HG02759 (cell line): Measurements from ENCODE around the gene SPECC1.
"Not testable (repeated sequence)": the region's sequence is repeated elsewhere in the genome, so short reads cannot be mapped to it uniquely, and the experiment has no call there.

Experiments
- ATAC-seq: cut with Tn5 transposase; IDR thresholded peaks from one replicate; pipeline ENCODE4 v1.9.1; 2021; ENCODE audit warnings: mild to moderate bottlenecking, moderate library complexity; ENCODE audit not compliant: unreplicated experiment

SPECC1 gene

GRCh38 chr17:20091174-20092029, 82.2 kb downstream of the SPECC1 start:
- no peak for ATAC-seq

- no peak for ATAC-seq
These were observed 83.2 kb downstream of the SPECC1 start for GRCh38 chr17:20092261-20092867.

- ATAC-seq: no peak
These were observed 83.9 kb downstream of the SPECC1 start for GRCh38 chr17:20092973-20093626.

GRCh38 chr17:20094777-20095176, 85.6 kb downstream of the SPECC1 start:
- ATAC-seq: no peak

GRCh38 chr17:20095336-20096080, 86.3 kb downstream of the SPECC1 start:
- ATAC-seq: no peak

- no peak for ATAC-seq
These were observed 87.3 kb downstream of the SPECC1 start for GRCh38 chr17:20096430-20096829.

GRCh38 chr17:20097330-20097729, 88.2 kb downstream of the SPECC1 start:
- no peak for ATAC-seq

- ATAC-seq: no peak
These were observed 89.2 kb downstream of the SPECC1 start for GRCh38 chr17:20098314-20098713.

- ATAC-seq: not testable (repeated sequence)
These were observed 91.6 kb downstream of the SPECC1 start for GRCh38 chr17:20100806-20101205.

GRCh38 chr17:20103454-20104446, 94.6 kb downstream of the SPECC1 start:
- ATAC-seq: no peak

- no peak for ATAC-seq
These were observed 96.6 kb downstream of the SPECC1 start for GRCh38 chr17:20105539-20106280.

GRCh38 chr17:20106446-20106845, 97.3 kb downstream of the SPECC1 start:
- not testable (repeated sequence) for ATAC-seq

GRCh38 chr17:20109076-20109475, 99.9 kb downstream of the SPECC1 start:
- no peak for ATAC-seq

GRCh38 chr17:20111538-20111937, 102.4 kb downstream of the SPECC1 start:
- no peak for ATAC-seq

- ATAC-seq: no peak
These were observed 105.3 kb downstream of the SPECC1 start for GRCh38 chr17:20114466-20114865.

- ATAC-seq: no peak
These were observed 107.6 kb downstream of the SPECC1 start for GRCh38 chr17:20116683-20117309.

- no peak for ATAC-seq
These were observed 109.1 kb downstream of the SPECC1 start for GRCh38 chr17:20118280-20118679.

GRCh38 chr17:20120836-20121235, 111.7 kb downstream of the SPECC1 start:
- ATAC-seq: no peak
